ENCODE data around the gene ERICH6.

The ERICH6 gene

DNA sequence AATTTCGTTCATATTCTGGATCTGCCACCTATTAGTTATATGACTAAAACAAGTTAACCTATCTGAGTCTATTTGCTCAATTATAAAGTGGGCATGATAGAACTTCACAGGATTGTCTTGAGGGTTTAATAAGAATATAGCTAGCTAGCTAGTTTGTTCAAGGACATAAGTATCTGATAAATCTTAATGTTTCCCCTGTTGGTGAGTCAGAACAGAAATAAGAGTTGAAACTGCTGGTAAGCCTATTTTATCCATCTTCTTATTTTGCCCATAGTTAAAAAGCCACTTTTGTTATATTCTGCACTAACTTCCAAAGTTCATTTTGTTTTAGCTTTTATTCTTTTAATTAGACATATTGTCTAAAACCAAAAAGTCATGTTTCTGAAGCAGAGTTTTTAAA, 91.2 kb downstream of the ERICH6 start:
- no peak overlapping the region for H3K4me3 ChIP-seq (ENCODE audit: low read depth, low read length)
- TF ChIP-seq, protein P1, sequence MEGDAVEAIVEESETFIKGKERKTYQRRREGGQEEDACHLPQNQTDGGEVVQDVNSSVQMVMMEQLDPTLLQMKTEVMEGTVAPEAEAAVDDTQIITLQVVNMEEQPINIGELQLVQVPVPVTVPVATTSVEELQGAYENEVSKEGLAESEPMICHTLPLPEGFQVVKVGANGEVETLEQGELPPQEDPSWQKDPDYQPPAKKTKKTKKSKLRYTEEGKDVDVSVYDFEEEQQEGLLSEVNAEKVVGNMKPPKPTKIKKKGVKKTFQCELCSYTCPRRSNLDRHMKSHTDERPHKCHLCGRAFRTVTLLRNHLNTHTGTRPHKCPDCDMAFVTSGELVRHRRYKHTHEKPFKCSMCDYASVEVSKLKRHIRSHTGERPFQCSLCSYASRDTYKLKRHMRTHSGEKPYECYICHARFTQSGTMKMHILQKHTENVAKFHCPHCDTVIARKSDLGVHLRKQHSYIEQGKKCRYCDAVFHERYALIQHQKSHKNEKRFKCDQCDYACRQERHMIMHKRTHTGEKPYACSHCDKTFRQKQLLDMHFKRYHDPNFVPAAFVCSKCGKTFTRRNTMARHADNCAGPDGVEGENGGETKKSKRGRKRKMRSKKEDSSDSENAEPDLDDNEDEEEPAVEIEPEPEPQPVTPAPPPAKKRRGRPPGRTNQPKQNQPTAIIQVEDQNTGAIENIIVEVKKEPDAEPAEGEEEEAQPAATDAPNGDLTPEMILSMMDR (IDR thresholded peaks at IDR 0.05; ENCODE audit: borderline replicate concordance, insufficient read depth, low read depth, low read length) = no peak

DNA sequence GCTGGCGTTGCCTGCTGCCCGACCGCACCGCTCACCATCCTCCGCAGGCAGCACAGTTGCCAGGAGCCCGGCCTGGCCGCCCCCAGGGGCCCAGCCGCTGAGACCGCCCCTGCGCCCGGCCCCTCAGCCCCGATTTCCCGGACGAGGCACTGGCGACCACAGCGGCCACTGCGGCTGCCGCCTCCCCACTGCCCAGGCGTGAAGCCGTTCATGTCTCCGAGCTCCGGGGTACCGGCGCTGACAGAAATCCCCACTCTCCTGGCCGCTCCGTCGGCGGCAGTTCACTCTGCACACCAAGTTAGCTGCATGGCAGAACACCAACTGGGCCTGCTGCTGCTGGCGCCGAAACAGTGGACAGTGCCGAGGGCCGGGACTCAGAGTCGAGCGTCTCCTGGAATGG, 92.1 kb downstream of the ERICH6 start:
- TF ChIP-seq, protein P1 (IDR thresholded peaks at IDR 0.05; ENCODE audit: borderline replicate concordance, insufficient read depth, low read depth, low read length) = no peak
- H3K4me3 ChIP-seq (ENCODE audit: low read depth, low read length) = no peak overlapping the region

DNA sequence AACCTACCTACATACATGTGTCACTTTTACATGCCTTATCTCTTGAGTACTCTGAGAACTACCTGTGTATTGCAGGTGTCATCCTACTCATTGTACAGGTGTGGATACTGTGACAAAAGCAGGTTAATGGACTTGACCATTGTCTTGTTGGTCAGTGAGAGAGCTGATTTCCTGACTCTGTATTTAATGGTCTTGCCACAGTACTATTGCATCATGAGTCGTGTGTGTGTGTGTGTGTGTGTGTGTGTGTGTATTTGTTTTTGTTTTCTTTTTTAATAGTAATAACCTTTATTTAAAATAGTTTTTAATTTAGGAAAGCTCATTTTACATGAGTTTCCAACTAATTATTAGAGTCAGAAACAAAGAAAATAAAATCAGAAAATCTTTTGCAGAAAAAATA, 92.9 kb downstream of the ERICH6 start:
- H3K4me3 ChIP-seq (ENCODE audit: low read depth, low read length) = no peak overlapping the region
- TF ChIP-seq, protein P1 (IDR thresholded peaks at IDR 0.05; ENCODE audit: borderline replicate concordance, insufficient read depth, low read depth, low read length) = no peak

DNA sequence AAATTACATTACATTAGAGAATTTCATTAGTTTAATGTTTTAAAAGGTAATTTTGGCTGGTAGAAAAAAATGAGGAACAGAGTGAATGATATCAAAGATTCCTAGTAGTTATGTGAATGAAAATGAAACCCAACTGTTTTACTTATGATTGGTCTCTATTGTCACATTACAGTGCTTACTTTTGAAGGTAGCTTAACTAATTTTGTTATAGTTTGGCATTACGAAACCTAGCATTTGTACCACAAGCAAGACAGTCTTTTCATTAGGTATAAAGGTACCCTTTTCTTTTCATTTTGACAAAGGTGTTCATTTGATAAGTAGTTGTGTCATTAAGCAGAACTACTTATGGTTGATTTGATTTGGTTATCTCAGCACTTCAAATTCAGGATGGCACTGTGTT, 93.7 kb downstream of the ERICH6 start:
- TF ChIP-seq, protein P1 (IDR thresholded peaks at IDR 0.05; ENCODE audit: borderline replicate concordance, insufficient read depth, low read depth, low read length) = no peak
- H3K4me3 ChIP-seq (ENCODE audit: low read depth, low read length) = no peak overlapping the region

Measured in GM12875 (cell line).